ENCODE measurements around the gene RNF180.
"Not testable (repeated sequence)": the region's sequence is repeated elsewhere in the genome, so short reads cannot be mapped to it uniquely, and the experiment has no call there.

The RNF180 gene

DNA sequence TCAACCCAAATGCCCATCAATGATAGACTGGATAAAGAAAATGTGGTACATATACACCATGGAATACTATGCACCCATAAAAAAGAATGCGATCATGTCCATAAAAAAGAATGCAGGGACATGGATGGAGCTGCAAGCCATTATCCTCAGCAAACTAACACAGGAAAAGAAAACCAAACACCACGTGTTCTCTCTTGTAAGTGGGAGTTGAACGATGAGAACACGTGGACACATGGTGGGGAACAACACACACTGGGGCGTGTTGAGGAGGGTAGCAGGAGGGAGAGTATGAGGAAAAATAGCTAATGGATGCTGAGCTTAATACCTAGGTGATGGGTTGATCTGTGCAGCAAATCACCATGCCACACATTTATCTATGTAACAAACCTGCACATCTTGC lies 233.1 kb downstream of the RNF180 start:
- not testable (repeated sequence) for DNase-seq

- not testable (repeated sequence) for DNase-seq
Measured at GRCh38 chr5:64407103-64407825, 241.6 kb downstream of the RNF180 start.

- DNase-seq: no peak
Measured at GRCh38 chr5:64417390-64417789, 251.7 kb downstream of the RNF180 start.

GRCh38 chr5:64418013-64418412 lies 252.4 kb downstream of the RNF180 start:
- DNase-seq: no peak

Measured in GOT3 (cell line).